Islet of Langerhans (tissue), 1 donor: Measurements from ENCODE around the gene UGCG.
"Not testable (repeated sequence)": the region's sequence is repeated elsewhere in the genome, so short reads cannot be mapped to it uniquely, and the experiment has no call there.

ENCODE experiments used
- FAIRE-seq: peaks from one replicate; lab custom pipeline; 2011; peaks lifted over from hg19 to GRCh38; lab: Jason Lieb, UNC

The UGCG gene

GRCh38 chr9:111920531-111920930, 23.9 kb downstream of the UGCG start:
- no peak for FAIRE-seq

- FAIRE-seq = no peak
Measured at GRCh38 chr9:111922324-111923013, 25.9 kb downstream of the UGCG start.

GRCh38 chr9:111924281-111924680, 27.7 kb downstream of the UGCG start:
- FAIRE-seq = no peak

- no peak for FAIRE-seq
Measured at GRCh38 chr9:111925017-111925770, 28.6 kb downstream of the UGCG start.

- FAIRE-seq = no peak
Measured at GRCh38 chr9:111925784-111926183, 29.2 kb downstream of the UGCG start.

- no peak for FAIRE-seq
Measured at GRCh38 chr9:111926421-111926875, 29.8 kb downstream of the UGCG start.

GRCh38 chr9:111928359-111928720, 31.7 kb downstream of the UGCG start:
- no peak for FAIRE-seq

- no peak for FAIRE-seq
Measured at GRCh38 chr9:111934747-111935146, 38.1 kb downstream of the UGCG start.

GRCh38 chr9:111936391-111936790, 39.8 kb downstream of the UGCG start:
- FAIRE-seq = no peak

GRCh38 chr9:111937301-111937700, 40.7 kb downstream of the UGCG start:
- FAIRE-seq = no peak

- no peak for FAIRE-seq
Measured at GRCh38 chr9:111937781-111938426, 41.3 kb downstream of the UGCG start.

- FAIRE-seq = no peak
Measured at GRCh38 chr9:111938427-111938800, 41.8 kb downstream of the UGCG start.

GRCh38 chr9:111939322-111939721, 42.7 kb downstream of the UGCG start:
- FAIRE-seq = no peak

GRCh38 chr9:111940697-111941096, 44.1 kb downstream of the UGCG start:
- no peak for FAIRE-seq

GRCh38 chr9:111943200-111943599, 46.6 kb downstream of the UGCG start:
- FAIRE-seq = no peak

GRCh38 chr9:111943746-111944145, 47.1 kb downstream of the UGCG start:
- FAIRE-seq = no peak

GRCh38 chr9:111944241-111944866, 47.7 kb downstream of the UGCG start:
- FAIRE-seq = no peak

GRCh38 chr9:111945216-111945615, 48.6 kb downstream of the UGCG start:
- no peak for FAIRE-seq

- FAIRE-seq = not testable (repeated sequence)
Measured at GRCh38 chr9:111948109-111948508, 51.5 kb downstream of the UGCG start.

GRCh38 chr9:111948951-111949350, 52.3 kb downstream of the UGCG start:
- no peak for FAIRE-seq

GRCh38 chr9:111949919-111950318, 53.3 kb downstream of the UGCG start:
- no peak for FAIRE-seq

- no peak for FAIRE-seq
Measured at GRCh38 chr9:111952559-111952958, 55.9 kb downstream of the UGCG start.

GRCh38 chr9:111953444-111953843, 56.8 kb downstream of the UGCG start:
- FAIRE-seq = no peak
